Measurements from ENCODE around the gene GABARAPL2.

DNA sequence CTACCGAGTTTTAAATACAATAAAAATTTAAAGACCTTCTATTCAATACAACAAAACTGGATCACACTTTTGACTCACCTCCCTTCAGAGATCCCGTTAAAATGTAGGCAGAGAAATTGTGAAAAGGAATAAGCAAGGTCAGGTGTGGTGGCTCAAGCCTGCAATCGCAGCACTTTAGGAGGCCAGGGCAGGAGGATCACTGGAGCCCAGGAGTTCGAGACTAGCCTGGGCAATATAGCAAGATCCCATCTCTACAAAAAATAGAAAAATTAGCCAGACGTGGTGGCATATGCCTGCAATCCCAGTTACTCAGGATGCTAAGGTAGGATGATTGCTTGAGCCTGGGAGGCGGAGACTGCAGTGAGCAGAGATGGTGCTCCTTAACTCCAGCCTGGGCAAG lies 47.0 kb upstream of the GABARAPL2 start:
- TF ChIP-seq, protein P1, sequence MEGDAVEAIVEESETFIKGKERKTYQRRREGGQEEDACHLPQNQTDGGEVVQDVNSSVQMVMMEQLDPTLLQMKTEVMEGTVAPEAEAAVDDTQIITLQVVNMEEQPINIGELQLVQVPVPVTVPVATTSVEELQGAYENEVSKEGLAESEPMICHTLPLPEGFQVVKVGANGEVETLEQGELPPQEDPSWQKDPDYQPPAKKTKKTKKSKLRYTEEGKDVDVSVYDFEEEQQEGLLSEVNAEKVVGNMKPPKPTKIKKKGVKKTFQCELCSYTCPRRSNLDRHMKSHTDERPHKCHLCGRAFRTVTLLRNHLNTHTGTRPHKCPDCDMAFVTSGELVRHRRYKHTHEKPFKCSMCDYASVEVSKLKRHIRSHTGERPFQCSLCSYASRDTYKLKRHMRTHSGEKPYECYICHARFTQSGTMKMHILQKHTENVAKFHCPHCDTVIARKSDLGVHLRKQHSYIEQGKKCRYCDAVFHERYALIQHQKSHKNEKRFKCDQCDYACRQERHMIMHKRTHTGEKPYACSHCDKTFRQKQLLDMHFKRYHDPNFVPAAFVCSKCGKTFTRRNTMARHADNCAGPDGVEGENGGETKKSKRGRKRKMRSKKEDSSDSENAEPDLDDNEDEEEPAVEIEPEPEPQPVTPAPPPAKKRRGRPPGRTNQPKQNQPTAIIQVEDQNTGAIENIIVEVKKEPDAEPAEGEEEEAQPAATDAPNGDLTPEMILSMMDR (IDR thresholded peaks at IDR 0.05; ENCODE audit: poor library complexity, severe bottlenecking), result no peak
- TF ChIP-seq EP300 (conservative IDR thresholded peaks at IDR 0.05; ENCODE audit: poor library complexity, severe bottlenecking) (no peak), EZH2 (IDR thresholded peaks at IDR 0.05; ENCODE audit: borderline replicate concordance, insufficient read depth, low read length, poor library complexity, severe bottlenecking) (no peak), MXI1 (conservative IDR thresholded peaks at IDR 0.05; ENCODE audit: poor library complexity, severe bottlenecking) (no peak), RAD21 (conservative IDR thresholded peaks at IDR 0.05) (no peak)
- TF ChIP-seq, protein P2, sequence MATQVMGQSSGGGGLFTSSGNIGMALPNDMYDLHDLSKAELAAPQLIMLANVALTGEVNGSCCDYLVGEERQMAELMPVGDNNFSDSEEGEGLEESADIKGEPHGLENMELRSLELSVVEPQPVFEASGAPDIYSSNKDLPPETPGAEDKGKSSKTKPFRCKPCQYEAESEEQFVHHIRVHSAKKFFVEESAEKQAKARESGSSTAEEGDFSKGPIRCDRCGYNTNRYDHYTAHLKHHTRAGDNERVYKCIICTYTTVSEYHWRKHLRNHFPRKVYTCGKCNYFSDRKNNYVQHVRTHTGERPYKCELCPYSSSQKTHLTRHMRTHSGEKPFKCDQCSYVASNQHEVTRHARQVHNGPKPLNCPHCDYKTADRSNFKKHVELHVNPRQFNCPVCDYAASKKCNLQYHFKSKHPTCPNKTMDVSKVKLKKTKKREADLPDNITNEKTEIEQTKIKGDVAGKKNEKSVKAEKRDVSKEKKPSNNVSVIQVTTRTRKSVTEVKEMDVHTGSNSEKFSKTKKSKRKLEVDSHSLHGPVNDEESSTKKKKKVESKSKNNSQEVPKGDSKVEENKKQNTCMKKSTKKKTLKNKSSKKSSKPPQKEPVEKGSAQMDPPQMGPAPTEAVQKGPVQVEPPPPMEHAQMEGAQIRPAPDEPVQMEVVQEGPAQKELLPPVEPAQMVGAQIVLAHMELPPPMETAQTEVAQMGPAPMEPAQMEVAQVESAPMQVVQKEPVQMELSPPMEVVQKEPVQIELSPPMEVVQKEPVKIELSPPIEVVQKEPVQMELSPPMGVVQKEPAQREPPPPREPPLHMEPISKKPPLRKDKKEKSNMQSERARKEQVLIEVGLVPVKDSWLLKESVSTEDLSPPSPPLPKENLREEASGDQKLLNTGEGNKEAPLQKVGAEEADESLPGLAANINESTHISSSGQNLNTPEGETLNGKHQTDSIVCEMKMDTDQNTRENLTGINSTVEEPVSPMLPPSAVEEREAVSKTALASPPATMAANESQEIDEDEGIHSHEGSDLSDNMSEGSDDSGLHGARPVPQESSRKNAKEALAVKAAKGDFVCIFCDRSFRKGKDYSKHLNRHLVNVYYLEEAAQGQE (IDR thresholded peaks at IDR 0.05; ENCODE audit: borderline replicate concordance), result no peak

Measured in neural cell (in vitro differentiated cells).